ENCODE data around the gene TRIM52. TPM values are rescaled to one million over a fixed set of nuclear protein-coding genes. Genes with fewer than 3 reads are reported as not detected.

The TRIM52 gene
- total and polyA plus RNA-seq, 9 of the 15 experiments (the other 6 are each of a cell fraction or from before 2014, with no cell fraction given), result 3.3 to 21.9 (median 13.5) TPM

DNA sequence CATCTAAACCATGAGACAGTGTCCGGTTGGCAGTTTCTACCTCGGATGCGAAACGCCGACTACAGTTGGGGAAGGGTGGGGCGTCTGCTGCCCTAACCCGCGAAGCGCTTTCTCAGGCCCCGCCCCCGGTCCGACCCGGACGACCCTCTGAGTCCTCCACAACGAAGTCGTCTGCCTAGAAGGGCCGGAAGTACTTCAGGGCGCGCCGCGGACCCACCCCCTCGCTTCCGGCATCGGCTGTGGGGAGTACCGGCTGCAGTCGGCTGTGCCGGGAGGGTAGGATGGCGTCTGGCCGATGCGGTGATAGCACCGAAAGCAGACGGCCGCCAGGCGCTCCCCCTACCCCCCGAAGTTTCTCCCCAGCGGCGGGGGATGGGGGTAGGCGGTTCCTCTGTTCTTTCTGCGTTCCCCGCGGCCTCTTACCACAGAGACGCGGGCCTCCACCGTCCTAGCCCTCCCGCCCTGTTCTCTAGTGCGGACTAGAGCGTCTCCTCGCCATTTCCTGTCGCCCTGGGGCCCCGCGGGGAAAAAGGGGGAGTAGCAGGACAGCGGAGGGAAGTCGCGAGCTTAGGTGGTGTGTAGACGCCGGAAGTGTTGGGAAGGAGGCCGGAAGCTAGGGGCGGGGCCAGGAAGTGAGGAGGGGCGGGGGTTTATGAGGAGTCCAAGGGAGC, 37.8 kb downstream of the TRIM52 start, which contains the start of gene TRIM41 (continued):
- TF ChIP-seq HES1 (IDR thresholded peaks at IDR 0.05; ENCODE audit: low read depth) (no peak), NRF1 (conservative IDR thresholded peaks at IDR 0.05 in 1 of 2, IDR thresholded peaks at IDR 0.05 in 1 of 2) (peak in 1 of 2 experiments; percentile 37; a peak in 2 of 4 replicates), GTF2A2 (tag; IDR thresholded peaks at IDR 0.05) (no peak), TAF15 (IDR thresholded peaks at IDR 0.05; ENCODE audit: low read depth, low read length) (no peak), SMAD1 (IDR thresholded peaks at IDR 0.05; ENCODE audit: low read depth, low read length, partially characterized antibody) (peak; percentile 26), BACH1 (tag; IDR thresholded peaks at IDR 0.05) (no peak), ZEB2 (IDR thresholded peaks at IDR 0.05) (no peak), ARID3B (CRISPR knock-in tag; IDR thresholded peaks at IDR 0.05; ENCODE audit: borderline replicate concordance) (no peak), CHD4 (IDR thresholded peaks at IDR 0.05; ENCODE audit: insufficient read depth, insufficient replicate concordance, low read depth, low read length, poor library complexity, severe bottlenecking) (no peak), NKRF (IDR thresholded peaks at IDR 0.05; ENCODE audit: borderline replicate concordance) (peak; percentile 86), SLC30A9 (CRISPR knock-in tag; IDR thresholded peaks at IDR 0.05) (no peak), HOMEZ (CRISPR knock-in tag; IDR thresholded peaks at IDR 0.05) (no peak), XRCC3 (IDR thresholded peaks at IDR 0.05) (no peak), BCOR (IDR thresholded peaks at IDR 0.05) (no peak; the same call in 1 of the 2 replicates)
- TF ChIP-seq, protein P1, sequence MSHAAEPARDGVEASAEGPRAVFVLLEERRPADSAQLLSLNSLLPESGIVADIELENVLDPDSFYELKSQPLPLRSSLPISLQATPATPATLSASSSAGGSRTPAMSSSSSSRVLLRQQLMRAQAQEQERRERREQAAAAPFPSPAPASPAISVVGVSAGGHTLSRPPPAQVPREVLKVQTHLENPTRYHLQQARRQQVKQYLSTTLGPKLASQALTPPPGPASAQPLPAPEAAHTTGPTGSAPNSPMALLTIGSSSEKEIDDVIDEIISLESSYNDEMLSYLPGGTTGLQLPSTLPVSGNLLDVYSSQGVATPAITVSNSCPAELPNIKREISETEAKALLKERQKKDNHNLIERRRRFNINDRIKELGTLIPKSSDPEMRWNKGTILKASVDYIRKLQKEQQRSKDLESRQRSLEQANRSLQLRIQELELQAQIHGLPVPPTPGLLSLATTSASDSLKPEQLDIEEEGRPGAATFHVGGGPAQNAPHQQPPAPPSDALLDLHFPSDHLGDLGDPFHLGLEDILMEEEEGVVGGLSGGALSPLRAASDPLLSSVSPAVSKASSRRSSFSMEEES (CRISPR knock-in tag; IDR thresholded peaks at IDR 0.05), result no peak; the same call in 1 of the 2 replicates
- TF ChIP-seq, protein P2, sequence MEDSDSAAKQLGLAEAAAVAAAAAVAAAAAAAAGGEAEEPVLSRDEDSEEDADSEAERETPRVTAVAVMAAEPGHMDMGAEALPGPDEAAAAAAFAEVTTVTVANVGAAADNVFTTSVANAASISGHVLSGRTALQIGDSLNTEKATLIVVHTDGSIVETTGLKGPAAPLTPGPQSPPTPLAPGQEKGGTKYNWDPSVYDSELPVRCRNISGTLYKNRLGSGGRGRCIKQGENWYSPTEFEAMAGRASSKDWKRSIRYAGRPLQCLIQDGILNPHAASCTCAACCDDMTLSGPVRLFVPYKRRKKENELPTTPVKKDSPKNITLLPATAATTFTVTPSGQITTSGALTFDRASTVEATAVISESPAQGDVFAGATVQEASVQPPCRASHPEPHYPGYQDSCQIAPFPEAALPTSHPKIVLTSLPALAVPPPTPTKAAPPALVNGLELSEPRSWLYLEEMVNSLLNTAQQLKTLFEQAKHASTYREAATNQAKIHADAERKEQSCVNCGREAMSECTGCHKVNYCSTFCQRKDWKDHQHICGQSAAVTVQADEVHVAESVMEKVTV (CRISPR knock-in tag; IDR thresholded peaks at IDR 0.05), result no peak
- TF ChIP-seq, protein P3, sequence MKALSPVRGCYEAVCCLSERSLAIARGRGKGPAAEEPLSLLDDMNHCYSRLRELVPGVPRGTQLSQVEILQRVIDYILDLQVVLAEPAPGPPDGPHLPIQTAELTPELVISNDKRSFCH (CRISPR knock-in tag; IDR thresholded peaks at IDR 0.05), result no peak
- TF ChIP-seq, protein P3 (tag; IDR thresholded peaks at IDR 0.05), result peak; percentile 57
